ENCODE measurements around the gene DGUOK.

DGUOK gene

DNA sequence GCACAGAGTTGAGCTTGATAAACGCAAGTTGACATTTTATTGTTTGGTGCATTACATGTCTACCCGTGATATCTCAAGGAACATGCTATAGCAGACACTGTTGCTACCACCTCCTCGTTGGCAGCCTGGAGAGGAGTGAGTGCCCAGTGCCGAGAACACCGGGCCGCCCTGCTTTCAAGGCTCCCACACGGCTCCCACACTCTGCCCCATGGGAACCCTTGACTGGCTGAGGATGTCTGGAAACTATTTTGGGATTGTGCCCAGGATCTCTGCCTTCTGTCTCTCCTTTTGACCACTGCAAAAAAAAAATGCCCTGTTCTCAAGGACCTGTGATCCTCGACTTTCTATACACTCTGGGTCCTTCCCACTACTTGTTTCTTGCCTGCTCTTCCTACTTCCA lies 79.1 kb downstream of the DGUOK start:
- Histone ChIP-seq H3K36me3 (no peaks in the 10 kb centered on the region), H3K9me3 (no peaks in the 10 kb centered on the region), H3K4me1 (peaks cover 0 to 66% (median 31%) of the 10 kb centered on the region in 4 donors), H3K27ac (no peak overlapping the region), H3K4me3 (no peak overlapping the region), H3K27me3 (no peaks in the 10 kb centered on the region)
- TF ChIP-seq, protein P1, sequence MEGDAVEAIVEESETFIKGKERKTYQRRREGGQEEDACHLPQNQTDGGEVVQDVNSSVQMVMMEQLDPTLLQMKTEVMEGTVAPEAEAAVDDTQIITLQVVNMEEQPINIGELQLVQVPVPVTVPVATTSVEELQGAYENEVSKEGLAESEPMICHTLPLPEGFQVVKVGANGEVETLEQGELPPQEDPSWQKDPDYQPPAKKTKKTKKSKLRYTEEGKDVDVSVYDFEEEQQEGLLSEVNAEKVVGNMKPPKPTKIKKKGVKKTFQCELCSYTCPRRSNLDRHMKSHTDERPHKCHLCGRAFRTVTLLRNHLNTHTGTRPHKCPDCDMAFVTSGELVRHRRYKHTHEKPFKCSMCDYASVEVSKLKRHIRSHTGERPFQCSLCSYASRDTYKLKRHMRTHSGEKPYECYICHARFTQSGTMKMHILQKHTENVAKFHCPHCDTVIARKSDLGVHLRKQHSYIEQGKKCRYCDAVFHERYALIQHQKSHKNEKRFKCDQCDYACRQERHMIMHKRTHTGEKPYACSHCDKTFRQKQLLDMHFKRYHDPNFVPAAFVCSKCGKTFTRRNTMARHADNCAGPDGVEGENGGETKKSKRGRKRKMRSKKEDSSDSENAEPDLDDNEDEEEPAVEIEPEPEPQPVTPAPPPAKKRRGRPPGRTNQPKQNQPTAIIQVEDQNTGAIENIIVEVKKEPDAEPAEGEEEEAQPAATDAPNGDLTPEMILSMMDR (IDR thresholded peaks at IDR 0.05), result no peak
- intact Hi-C loops (cut with DNase I; ENCODE audit: low total_unique reads), result no loop called here
- DNase-seq, result no peak

DNA sequence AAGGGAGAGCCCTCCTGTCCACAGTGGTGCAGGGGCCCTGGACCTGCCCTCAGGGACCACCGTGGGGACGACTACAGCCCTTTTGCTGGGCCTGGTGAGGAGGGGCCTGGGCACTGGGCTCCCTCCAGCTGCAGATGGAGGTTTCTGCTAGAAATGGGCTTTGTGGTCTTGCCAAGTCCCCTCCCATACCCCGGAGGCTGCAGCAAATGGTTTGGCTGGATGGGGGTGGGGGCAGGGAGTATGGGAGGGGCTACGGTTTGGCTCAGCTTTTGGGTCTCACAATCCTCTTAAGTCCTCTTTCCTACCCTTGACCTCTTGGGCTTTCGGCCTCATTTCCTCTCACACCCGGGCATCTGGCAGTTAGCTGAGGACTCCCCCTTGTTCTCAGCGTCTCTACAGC lies 79.8 kb downstream of the DGUOK start:
- no peaks in the 10 kb centered on the region for H3K9me3 ChIP-seq
- no peak for DNase-seq
- intact Hi-C loops (cut with DNase I; ENCODE audit: low total_unique reads), result no loop called here
- H3K27me3 ChIP-seq, result no peaks in the 10 kb centered on the region
- no peak overlapping the region for H3K27ac ChIP-seq
- no peaks in the 10 kb centered on the region for H3K36me3 ChIP-seq
- peaks cover 0 to 63% (median 29%) of the 10 kb centered on the region in 4 donors for H3K4me1 ChIP-seq
- TF ChIP-seq, protein P1 (IDR thresholded peaks at IDR 0.05), result no peak
- no peak overlapping the region for H3K4me3 ChIP-seq

DNA sequence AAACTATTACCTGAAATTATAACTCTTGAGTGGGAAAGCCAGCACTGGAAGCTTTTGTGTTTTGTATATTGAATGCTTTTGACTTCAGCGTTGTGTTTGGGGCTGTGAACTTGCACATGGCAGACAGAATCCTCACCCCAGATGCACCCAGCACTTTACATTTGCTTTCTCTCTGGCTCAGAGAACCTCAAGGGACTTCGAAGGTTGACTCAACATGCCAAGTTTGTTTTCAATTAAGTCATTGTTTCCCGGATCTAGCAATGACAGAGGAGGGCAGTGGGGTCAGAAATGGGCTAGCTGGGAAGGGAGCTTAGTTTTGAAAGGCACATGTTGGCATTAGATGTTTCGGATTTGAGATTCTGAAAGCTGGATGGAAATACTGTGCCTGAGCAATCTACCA lies 80.4 kb downstream of the DGUOK start:
- H3K4me3 ChIP-seq, result no peak overlapping the region
- intact Hi-C loops (cut with DNase I; ENCODE audit: low total_unique reads), result no loop called here
- no peaks in the 10 kb centered on the region for H3K27me3 ChIP-seq
- no peak overlapping the region for H3K27ac ChIP-seq
- peaks cover 0 to 63% (median 27%) of the 10 kb centered on the region in 4 donors for H3K4me1 ChIP-seq
- no peaks in the 10 kb centered on the region for H3K36me3 ChIP-seq
- DNase-seq, result no peak
- no peaks in the 10 kb centered on the region for H3K9me3 ChIP-seq
- TF ChIP-seq, protein P1 (IDR thresholded peaks at IDR 0.05), result no peak

DNA sequence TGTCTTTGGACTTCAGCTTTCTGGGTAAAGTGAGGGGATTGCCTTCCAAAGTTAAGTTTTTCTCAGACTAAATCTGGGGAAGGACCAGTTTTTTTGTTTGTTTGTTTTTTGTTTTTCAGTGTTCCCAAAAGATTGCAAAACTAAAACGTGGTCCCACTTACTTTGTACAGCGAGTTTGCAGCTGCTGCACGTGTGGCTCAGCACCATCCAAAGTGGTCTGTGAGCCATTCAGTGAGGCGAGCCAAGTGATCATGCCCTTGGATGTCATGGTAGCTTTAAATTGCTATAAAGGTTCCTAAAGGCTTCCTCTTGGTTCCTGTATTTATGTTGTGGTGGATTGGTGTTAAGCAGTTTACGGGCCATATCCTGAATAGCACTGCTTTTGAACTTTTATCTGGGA lies 81.0 kb downstream of the DGUOK start:
- Histone ChIP-seq H3K9me3 (no peaks in the 10 kb centered on the region), H3K27me3 (no peaks in the 10 kb centered on the region), H3K4me3 (no peak overlapping the region), H3K4me1 (peaks cover 0 to 62% (median 27%) of the 10 kb centered on the region in 4 donors), H3K36me3 (no peaks in the 10 kb centered on the region), H3K27ac (no peak overlapping the region)
- no peak for DNase-seq
- intact Hi-C loops (cut with DNase I; ENCODE audit: low total_unique reads), result no loop called here
- TF ChIP-seq, protein P1 (IDR thresholded peaks at IDR 0.05), result no peak

Data from tibial artery (tissue), 4 donors.